Neural progenitor cell (in vitro differentiated cells): ENCODE results near the gene CYTH3.

Source experiments
- CTCF ChIP-seq: fragments of 200-600 bp; sonication (generic); IDR thresholded peaks from 2 replicates; pipeline ENCODE4 v1.5.1; 2017; ENCODE audit warnings: antibody characterized with exemption, mild to moderate bottlenecking
- EZH2 ChIP-seq: fragments of 200-600 bp; sonication (generic); IDR thresholded peaks from 2 replicates; pipeline ENCODE4 v1.6.1; 2017; ENCODE audit warnings: antibody characterized with exemption, mild to moderate bottlenecking, moderate library complexity
- EZH2phosphoT487 ChIP-seq: fragments of 200-600 bp; sonication (generic); IDR thresholded peaks from 2 replicates; pipeline ENCODE4 v1.6.1; 2017; ENCODE audit warnings: antibody characterized with exemption

DNA sequence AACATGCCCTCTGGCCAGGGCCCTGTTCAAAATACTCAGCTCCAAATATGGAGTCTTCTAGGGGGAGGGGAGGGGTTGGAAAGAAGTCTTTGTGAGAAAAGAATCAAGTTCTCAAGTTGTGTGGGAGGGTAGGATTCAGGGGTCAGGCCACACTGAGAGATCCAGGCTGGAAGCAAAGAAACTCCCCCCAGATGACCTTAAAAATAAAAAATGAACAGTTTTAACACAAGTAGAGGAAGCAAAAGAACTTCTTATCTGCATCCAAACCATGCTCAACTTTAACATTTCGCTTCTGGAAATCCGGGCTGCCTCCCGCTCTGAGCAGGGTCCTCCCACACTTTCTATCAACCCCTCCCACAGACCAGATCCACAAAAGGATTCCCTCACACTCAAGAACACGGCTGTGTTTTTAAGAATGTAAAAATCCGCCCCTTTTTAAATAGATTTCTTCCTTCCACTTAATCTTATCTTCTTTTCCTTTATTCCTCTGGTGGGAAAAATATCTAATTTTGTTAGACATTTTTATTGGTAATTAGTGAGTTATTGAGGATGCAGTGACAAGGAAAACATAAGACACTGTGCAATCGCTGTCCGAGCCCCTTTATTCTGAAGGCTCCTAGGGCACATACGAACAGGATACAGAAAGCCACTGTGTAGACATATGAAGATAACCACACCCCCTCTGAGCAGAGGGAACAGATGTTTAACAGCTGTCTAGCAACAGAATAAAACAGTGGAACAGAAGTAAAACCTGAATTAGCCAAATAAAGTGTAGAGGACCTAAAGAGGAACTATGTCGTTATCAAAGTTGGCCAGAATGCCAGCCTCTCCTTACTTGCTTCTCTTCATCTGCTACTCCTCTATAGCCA is 43.8 kb downstream of the CYTH3 start:
- TF ChIP-seq CTCF (no peak), EZH2 (no peak), EZH2phosphoT487 (no peak)
